GM23248 (cell line): Measurements from ENCODE around the gene CTCF.

Source experiments
- EZH2 ChIP-seq: fragments of 200-600 bp; sonication (generic); IDR thresholded peaks from 2 replicates; pipeline ENCODE4 v1.6.1; 2018; ENCODE audit warnings: antibody characterized with exemption, mild to moderate bottlenecking; ENCODE audit not compliant: insufficient read depth, poor library complexity, severe bottlenecking
- EZH2phosphoT487 ChIP-seq: fragments of 200-600 bp; sonication (generic); IDR thresholded peaks from 2 replicates; pipeline ENCODE4 v1.6.1; 2018; ENCODE audit warnings: antibody characterized with exemption, moderate library complexity, mild to moderate bottlenecking, low read depth; ENCODE audit not compliant: insufficient read depth

DNA sequence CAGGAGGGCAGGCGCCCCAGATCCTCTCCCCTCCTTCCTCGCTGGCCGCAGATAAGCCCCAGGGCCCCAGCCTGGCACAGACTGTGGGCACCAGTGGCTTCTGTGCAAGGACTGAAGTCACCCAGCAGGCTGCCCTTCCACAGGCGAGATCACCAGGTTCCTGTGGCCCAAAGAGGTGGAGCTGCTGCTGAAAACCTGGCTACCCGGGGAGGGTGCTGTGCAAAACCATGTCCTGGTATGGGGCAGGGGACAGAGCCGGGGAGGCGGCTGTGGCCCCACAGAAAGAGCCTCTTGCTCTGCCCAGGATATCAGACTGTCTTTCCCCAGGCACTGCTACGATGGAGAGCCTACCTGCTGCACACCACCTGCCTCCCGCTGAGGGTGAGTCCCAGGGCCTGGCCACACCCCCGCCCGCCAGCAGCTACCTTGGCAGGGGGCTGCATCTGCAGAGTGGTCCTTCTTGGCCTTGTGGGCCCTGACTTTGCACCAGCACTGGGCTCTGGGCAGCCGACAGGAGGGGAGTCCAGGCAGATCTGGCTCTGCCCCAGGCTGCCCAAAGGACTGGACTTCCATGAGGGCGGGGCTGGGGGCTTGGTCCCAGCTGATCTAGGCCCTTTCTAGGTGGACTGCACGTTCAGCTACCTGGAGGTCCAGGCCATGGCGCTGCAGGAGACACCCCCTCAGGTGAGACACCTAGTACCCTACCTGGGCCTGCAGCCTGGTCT, 83.2 kb downstream of the CTCF start:
- no peak for TF ChIP-seq EZH2
- TF ChIP-seq EZH2phosphoT487, result no peak
